T-helper 22 cell (primary cell): ENCODE measurements around the gene RMND1.

ENCODE experiments used
- DNase-seq: peaks from one replicate; pipeline ENCODE4 v3.0.0-alpha.2; 2020; ENCODE audit warnings: low read depth

RMND1 gene

DNA sequence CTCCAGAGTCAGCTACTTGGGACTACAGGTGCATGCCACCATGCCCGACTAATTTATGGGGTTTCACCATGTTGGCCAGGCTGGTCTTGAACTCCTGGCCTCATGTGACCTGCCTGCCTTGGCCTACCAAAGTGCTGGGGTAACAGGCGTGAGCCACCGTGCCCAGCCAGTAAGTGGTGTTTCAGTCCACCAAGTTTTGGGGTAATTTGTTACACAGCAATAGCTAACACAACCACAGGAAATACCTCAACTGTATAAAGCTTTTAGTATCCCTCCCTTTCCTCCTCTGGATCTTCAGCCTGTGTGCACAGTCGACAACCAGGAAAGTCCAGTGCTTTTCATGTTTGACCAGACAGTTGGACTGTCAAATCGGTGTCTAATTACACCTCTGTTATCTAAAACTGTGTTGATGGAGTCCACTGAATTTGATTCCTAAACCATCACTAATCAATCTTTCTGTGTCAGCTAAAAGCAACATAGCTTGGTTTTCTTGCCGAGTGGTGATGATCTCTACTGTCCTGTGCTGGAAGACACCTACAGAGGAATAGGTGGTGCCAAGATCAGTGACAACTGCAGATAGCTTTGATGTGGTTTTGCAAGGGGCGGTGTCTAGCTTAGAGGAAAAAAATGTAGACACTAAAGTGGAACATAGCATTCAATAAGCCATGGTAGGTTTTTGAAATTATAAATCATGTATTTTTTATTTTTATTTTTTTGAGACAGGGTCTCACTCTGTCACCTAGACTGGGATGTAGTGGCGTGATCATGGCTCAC lies 38.4 kb downstream of the RMND1 start:
- DNase-seq = peak; percentile 53

GRCh38 chr6:151412909-151413308 lies 39.0 kb downstream of the RMND1 start:
- no peak for DNase-seq

DNA sequence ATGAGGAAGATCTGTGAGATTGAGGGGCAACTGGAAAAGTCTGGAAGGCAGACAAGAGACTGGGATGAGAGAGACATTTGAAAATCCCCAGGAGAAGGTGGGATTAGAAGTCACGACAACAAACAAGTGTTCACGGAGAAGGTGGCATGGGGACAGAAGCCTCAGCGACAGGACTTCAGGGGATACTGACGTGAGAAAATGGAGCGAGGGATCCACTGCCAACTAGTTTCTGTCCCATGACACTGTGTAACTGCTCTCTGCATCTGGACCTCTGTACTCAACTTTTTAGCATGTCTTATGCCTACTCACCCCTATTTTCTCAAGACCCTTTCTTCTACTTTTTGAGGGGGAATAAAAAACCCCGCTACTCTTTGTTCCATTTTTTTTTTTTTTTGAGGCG lies 42.2 kb downstream of the RMND1 start:
- DNase-seq = no peak

DNA sequence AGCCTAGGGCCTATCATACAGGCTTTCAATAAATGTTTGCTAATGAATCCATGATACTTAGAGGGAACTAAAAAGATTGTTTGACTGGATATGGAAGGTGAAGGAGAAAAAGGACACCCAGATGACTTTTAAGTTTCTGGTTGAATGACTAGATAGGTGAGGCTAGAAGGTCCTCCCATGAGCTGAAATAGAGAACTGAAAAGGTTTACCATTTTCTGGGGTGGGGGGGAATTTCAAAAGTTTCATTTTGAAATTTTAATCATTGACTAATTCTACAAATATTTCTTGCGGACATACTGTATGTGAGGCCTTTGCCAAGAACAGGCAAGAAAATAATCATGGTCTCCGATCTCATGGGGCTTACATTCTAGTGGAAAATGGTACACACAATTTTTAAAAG lies 42.7 kb downstream of the RMND1 start:
- DNase-seq = no peak

DNA sequence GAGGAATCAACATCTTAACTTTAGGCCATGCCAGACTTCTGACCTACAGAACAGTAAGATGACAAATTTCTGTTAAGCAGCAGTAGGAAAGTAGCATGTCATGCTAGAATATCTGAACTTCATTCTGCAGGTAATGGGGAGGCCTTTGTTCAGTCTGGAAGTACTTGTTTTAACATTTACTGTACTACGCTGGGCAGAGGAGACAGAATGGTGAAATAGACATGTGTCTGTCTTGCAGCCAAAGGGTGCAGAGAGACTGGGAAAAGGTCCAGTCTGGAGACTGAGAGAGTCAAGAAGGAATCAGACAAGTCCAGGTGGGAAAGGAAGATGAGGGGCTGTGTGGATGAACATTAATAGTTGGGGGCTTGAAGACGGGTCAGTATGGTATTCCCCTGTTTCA lies 43.1 kb downstream of the RMND1 start:
- DNase-seq = no peak

DNA sequence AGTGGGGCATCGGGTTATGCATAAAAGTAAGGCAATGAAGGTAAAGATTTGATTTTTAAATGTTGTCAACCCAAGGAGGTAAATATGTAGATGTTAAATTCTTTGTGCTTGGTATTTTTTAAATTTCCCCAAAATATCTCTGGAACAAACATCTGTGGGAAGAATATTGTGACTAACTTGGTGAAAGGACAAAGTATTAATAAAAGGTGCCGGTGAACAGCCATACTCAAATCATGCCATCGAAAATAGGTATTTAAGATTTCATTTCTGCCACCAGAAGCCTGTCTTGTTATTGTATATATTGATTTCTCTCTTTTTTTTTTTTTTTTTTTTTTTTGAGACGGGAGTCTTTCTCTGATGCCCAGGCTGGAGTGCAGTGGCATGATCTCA lies 48.0 kb downstream of the RMND1 start:
- no peak for DNase-seq

GRCh38 chr6:151402228-151402627 lies 49.7 kb downstream of the RMND1 start:
- no peak for DNase-seq

DNA sequence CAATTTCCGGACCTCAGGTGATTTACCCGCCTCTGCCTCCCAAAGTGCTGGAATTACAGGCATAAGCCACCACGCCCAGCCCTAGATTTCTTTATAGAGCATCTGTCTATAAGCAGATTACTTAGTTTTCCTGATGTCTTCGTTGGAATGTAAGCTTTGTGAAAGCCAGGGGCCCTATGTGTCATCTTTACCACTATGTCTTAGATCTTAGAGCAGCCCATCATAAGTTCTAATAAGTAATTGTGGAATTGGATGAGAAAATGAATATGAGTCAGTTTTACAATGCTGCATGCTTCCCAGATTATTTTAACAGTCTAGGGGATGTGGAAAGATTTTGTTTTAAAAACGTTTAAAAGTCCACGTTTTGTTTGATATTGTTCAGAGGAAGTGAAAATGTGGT lies 51.5 kb downstream of the RMND1 start:
- no peak for DNase-seq

GRCh38 chr6:151399679-151400078 lies 52.2 kb downstream of the RMND1 start:
- DNase-seq = no peak

GRCh38 chr6:151393410-151393809 lies 58.5 kb downstream of the RMND1 start:
- no peak for DNase-seq

- no peak for DNase-seq
These were observed 59.5 kb downstream of the RMND1 start for GRCh38 chr6:151392427-151392826.

GRCh38 chr6:151391471-151392413 lies 60.2 kb downstream of the RMND1 start, which contains the start of gene ZBTB2:
Gene ZBTB2, minus strand, starts transcription at chr6:151391559. Its CDS starts 17,922 bp downstream, at chr6:151373637.
- DNase-seq = peak; percentile 62

DNA sequence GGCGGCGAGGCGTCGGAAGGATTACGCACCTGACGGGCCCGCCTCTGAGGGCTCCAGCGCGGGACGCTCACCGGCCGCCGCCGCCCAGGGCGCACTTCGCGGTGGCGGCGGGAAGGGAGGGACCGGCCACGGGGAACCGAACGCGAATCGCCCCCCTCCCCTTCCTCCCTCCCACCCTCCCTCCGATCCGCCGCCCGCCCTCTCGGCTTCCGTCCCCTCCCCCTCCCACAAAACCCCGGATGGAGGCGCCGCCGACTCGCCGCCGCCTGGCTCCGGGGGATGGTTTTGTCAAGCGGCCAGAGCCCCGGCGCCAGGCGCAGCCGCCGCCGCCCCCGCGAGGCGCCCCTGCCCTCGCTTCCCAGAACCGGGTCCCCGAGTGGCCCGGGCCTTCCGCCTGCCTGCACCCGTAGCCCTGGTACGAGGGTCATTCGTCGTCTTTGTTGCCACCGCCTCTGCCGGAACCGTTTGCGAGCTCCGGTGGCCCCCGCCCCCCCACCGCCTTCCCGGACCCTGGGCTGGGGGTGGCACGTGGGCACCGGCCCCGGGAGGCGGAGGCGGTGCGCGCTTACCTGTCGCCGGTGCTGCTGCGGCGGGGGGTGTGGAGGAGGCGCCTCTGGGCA lies 61.0 kb downstream of the RMND1 start:
- peak; percentile 75 for DNase-seq

DNA sequence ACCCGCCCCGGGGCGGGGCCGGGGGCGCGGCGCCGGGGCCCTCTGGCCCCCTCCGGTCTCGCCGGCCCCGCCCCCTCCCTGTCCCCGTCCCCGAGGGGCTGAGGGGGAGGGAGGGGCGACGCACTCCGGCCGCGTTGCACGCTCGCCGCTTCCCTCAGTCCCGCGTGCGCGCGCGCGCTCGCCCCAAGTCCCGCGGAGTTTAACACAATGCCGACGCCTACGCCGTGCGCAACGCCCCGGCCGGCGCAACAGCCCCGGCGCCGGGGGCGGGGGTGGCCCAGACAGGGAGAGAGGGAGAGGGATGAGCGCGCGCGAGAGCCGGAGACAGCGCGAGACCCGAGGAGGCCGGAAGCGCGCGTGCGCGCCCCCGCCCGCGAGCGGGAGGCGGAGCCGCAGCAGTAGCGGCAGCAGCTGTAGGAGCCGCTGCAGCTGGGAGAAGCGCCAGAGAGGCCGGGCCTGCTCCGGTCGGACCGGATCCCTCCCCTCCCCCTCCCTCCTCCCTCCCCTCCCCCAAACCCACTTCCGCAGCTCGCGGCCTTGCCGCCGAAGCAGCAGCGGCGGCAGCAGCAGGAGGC lies 61.6 kb downstream of the RMND1 start:
- peak; percentile 96 for DNase-seq

DNA sequence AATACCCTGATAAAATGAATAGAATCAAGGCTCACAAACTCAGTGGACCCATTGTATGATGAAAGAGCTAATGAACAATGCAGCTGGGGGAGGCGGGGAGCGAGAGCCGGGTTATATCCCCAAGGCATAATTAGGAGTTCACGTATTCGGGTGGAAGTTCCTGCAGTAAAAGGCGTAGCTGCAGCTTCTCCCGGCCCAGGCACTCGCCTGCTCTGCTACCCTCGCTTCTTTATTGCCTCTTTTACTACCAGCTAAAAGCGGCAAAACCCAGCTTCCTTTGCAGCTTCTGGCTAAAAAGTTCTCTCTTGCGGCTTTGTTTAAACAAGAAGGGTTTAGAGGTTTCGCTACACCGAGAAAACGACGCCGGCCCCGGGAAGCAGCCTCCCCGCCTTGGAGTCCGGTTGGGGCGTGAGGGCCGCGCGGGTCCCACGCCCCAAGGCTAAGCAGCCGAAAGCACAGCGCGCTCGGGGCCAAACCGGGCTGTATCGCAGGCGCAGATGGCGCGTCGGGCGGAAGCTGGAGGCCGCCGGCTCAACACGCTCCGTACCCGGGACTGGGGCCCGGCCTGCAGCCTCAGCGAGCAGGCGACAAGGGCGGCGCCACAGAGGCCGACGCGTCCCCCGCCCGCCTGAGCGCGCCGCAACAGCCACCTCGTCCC lies 62.2 kb downstream of the RMND1 start:
- DNase-seq = no peak

- DNase-seq = no peak
These were observed 62.8 kb downstream of the RMND1 start for GRCh38 chr6:151388997-151389617.

- no peak for DNase-seq
These were observed 63.7 kb downstream of the RMND1 start for GRCh38 chr6:151388236-151388635.

- no peak for DNase-seq
These were observed 64.6 kb downstream of the RMND1 start for GRCh38 chr6:151387175-151387970.

- no peak for DNase-seq
These were observed 66.7 kb downstream of the RMND1 start for GRCh38 chr6:151385177-151385576.

DNA sequence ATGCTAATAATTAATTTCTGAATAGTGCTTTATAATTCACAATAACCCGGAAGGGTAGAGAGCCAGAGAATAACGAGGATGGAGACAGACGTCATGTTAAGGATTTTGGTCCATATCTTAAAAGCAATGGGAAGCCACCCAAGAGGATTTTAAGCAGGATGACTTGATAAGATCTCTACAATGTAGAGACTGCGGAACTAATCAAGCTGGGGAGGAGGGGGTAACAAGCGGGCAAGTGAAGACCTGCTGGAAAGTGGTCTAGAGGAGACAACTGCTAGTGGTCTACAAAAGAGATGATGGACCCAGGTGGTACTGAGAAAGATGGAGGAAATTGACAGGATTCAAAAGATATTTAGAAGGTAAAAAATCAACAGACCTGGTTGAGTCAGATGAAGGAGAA lies 67.8 kb downstream of the RMND1 start:
- DNase-seq = no peak
